GM12892 (cell line): Measurements from ENCODE around the gene ARHGEF16.

Source experiments
- POLR2A ChIP-seq: IDR thresholded peaks from 2 replicates; pipeline ENCODE4 v1.6.1; 2011; ENCODE audit warnings: low read depth, low read length, control low read depth
- POLR2AphosphoS5 ChIP-seq: IDR thresholded peaks from 2 replicates; pipeline ENCODE4 v1.6.1; 2011; ENCODE audit warnings: low read depth, low read length, control low read depth
- TAF1 ChIP-seq: IDR thresholded peaks from 2 replicates; pipeline ENCODE4 v1.6.1; 2011; ENCODE audit warnings: low read depth, mild to moderate bottlenecking, control low read depth, low read length, borderline replicate concordance

- no peak for TF ChIP-seq POLR2AphosphoS5
- no peak for TF ChIP-seq TAF1
- no peak for TF ChIP-seq POLR2A
These were observed 49.0 kb upstream of the ARHGEF16 start for GRCh38 chr1:3405491-3405890.
